Mucosa of stomach (tissue), 1 donor: ENCODE results near the gene PAGE1.
"Not testable (repeated sequence)": the region's sequence is repeated elsewhere in the genome, so short reads cannot be mapped to it uniquely, and the experiment has no call there.

Source experiments
- H3K27me3 ChIP-seq: one replicate; pipeline ENCODE4 v1.7.0; 2013; ENCODE audit warnings: mild to moderate bottlenecking, low read length; ENCODE audit not compliant: control insufficient read depth, insufficient read depth
- H3K36me3 ChIP-seq: one replicate; pipeline ENCODE4 v1.7.0; 2013; ENCODE audit warnings: low read length; ENCODE audit not compliant: control insufficient read depth, insufficient read depth
- H3K4me1 ChIP-seq: one replicate; pipeline ENCODE4 v1.7.0; 2013; ENCODE audit warnings: mild to moderate bottlenecking, low read length; ENCODE audit not compliant: control insufficient read depth, insufficient read depth
- H3K4me3 ChIP-seq: one replicate; pipeline ENCODE4 v1.7.0; 2013; ENCODE audit warnings: low read length
- H3K9ac ChIP-seq: one replicate; pipeline ENCODE4 v1.7.0; 2013; ENCODE audit warnings: mild to moderate bottlenecking, low read length, moderate library complexity
- H3K9me3 ChIP-seq: one replicate; pipeline ENCODE4 v1.7.0; 2013; ENCODE audit warnings: mild to moderate bottlenecking, low read length, moderate library complexity; ENCODE audit not compliant: control insufficient read depth
- donor health status: Pancreatic carcinoma.

The PAGE1 gene, protein sequence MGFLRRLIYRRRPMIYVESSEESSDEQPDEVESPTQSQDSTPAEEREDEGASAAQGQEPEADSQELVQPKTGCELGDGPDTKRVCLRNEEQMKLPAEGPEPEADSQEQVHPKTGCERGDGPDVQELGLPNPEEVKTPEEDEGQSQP

GRCh38 chrX:49695276-49696180, at the start of gene PAGE1:
Gene PAGE1 (minus strand): TSS chrX:49695984. CDS start chrX:49694770, 1,214 bp downstream.
- H3K9ac ChIP-seq: no peak within 1 kb of the TSS
- no peaks in the 10 kb centered on the region for H3K9me3 ChIP-seq
- no peak within 1 kb of the TSS for H3K4me3 ChIP-seq
- no peaks in the 10 kb centered on the region for H3K4me1 ChIP-seq
- no peaks in the 10 kb centered on the region for H3K36me3 ChIP-seq
- no peaks in the 10 kb centered on the region for H3K27me3 ChIP-seq

GRCh38 chrX:49741501-49741900, 45.7 kb upstream of the PAGE1 start:
- H3K27me3 ChIP-seq, H3K9me3 ChIP-seq, H3K9ac ChIP-seq, H3K36me3 ChIP-seq, H3K4me1 ChIP-seq, H3K4me3 ChIP-seq: not testable (repeated sequence)

- H3K36me3 ChIP-seq: no peaks in the 10 kb centered on the region
- no peaks in the 10 kb centered on the region for H3K27me3 ChIP-seq
- H3K4me3 ChIP-seq: no peak overlapping the region
- H3K9me3 ChIP-seq: no peaks in the 10 kb centered on the region
- H3K4me1 ChIP-seq: no peaks in the 10 kb centered on the region
- H3K9ac ChIP-seq: no peak overlapping the region
These were observed 32.1 kb upstream of the PAGE1 start for GRCh38 chrX:49727847-49728246.

GRCh38 chrX:49726966-49727365, 31.2 kb upstream of the PAGE1 start:
- Histone ChIP-seq H3K36me3 (no peaks in the 10 kb centered on the region), H3K4me3 (no peak overlapping the region), H3K27me3 (no peaks in the 10 kb centered on the region), H3K9me3 (no peaks in the 10 kb centered on the region), H3K4me1 (no peaks in the 10 kb centered on the region), H3K9ac (no peak overlapping the region)

DNA sequence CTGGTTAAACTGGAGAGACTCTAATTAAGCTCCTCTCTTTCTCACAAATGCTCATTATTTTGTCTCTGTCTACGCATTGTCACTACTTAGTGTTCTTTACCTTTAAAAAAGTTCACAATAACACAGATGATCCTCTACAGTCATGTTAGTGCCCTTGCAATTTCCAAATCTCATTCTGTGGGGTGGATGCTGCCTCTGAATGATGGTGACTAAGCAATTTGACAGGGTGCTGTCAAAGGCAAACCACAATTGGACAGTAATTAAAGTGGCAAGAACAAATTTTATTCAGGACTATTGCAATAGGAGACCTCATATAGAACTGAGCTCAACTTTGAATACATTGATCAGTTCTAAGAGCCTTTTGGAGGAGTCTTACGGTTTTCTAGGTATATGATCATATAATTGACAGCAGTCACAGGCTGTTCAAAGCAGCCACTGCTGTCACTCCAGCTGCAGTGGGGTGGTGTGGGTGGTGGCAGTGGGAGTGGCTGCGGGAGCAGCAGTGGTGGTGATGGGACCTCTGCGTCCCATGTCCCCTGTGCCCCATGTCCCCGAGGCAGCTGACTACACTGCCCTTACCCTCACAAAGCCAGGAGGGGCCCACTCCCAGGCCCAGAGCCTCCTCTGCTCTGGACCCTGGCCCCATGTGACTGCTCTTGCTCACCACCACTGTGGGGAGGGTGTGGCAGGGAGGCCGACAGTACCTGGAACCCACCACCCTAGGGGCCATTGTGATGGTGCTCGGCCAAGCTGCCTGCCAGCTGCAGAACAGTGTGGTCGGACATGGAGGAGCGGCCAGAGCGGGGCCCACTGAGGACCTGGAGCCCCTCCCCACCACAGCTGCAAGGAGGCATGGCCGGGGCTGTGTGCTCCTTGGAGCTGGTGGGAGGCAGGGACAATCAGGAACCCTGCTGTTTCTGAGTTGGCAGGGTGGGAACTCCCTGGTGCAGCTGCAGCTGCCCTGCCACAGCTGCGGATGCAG, 30.4 kb upstream of the PAGE1 start:
- Histone ChIP-seq H3K9ac (no peak overlapping the region), H3K36me3 (no peaks in the 10 kb centered on the region), H3K4me3 (no peak overlapping the region), H3K27me3 (no peaks in the 10 kb centered on the region), H3K4me1 (no peaks in the 10 kb centered on the region), H3K9me3 (no peaks in the 10 kb centered on the region)

DNA sequence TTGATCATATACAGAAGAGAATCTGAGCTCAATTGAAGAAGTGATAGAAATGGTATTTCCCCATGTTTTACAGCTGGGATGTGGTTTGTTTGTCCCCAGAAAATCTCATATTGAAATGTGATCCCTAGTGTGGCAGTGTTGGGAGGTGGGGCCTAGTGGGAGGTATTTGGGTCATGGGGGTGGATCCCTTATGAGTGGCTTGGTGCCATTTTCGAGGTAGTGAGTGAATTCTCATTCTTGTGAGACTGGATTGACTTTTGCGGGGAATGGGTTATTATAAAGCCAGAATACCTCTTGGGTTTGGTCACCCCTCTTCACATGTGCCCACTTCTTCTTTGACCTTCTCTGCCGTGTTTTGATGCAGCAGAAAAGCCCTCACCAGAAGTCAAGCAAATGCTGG, 29.6 kb upstream of the PAGE1 start:
- H3K27me3 ChIP-seq: no peaks in the 10 kb centered on the region
- H3K9ac ChIP-seq: no peak overlapping the region
- H3K4me1 ChIP-seq: no peaks in the 10 kb centered on the region
- H3K36me3 ChIP-seq: no peaks in the 10 kb centered on the region
- no peaks in the 10 kb centered on the region for H3K9me3 ChIP-seq
- H3K4me3 ChIP-seq: no peak overlapping the region

- not testable (repeated sequence) for H3K4me1 ChIP-seq, H3K9ac ChIP-seq, H3K27me3 ChIP-seq, H3K9me3 ChIP-seq, H3K4me3 ChIP-seq, H3K36me3 ChIP-seq
These were observed 24.3 kb upstream of the PAGE1 start for GRCh38 chrX:49720106-49720505.

DNA sequence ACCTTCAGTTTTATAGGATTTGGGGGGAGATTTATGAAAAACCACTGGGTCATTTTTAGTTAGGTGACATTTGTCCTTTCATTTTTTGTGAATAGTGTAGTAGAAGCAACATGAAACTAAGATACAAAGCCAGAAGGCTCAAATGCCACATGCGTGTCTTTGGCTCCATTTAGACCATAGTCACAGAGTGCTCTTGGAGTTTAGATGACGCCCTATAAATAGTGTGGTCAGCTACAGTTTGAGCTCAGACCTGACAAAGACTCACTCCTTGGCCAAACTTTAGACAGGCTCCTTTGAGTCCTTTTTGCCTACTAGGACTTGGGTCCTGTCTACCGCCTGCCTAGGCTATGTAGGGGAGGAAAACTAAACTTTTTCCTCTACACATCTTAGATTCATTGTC, 16.8 kb upstream of the PAGE1 start:
- H3K9ac ChIP-seq: no peak overlapping the region
- no peaks in the 10 kb centered on the region for H3K4me1 ChIP-seq
- H3K9me3 ChIP-seq: no peaks in the 10 kb centered on the region
- H3K4me3 ChIP-seq: no peak overlapping the region
- no peaks in the 10 kb centered on the region for H3K36me3 ChIP-seq
- no peaks in the 10 kb centered on the region for H3K27me3 ChIP-seq

DNA sequence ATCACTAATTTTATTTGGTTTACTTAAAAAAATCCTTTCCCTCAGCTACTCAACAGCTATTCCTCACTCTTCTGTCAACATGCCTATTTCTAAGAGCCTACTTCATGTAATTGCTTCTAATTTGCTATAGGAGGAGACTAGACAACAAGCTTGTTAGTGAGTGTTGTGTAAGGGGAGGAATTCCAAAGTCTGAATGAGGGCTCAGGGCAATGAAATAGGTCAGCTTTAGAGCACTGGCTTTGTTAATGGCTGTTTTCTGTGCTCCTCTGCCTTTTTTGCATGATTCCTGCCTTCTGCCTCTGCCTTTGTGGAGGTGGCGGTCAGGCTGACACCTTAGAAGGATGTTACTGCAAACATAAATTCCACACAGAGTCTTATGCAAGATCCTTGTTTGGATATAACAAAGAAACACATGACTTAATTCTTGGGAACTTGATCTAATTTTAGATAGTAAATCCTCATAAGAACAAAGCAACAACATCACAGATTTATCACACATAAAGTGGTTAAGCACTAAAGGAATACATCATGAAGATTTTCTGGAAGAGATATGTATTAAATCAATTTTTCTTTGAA, 15.0 kb upstream of the PAGE1 start:
- no peaks in the 10 kb centered on the region for H3K27me3 ChIP-seq
- H3K4me1 ChIP-seq: no peaks in the 10 kb centered on the region
- no peaks in the 10 kb centered on the region for H3K36me3 ChIP-seq
- no peak overlapping the region for H3K4me3 ChIP-seq
- H3K9ac ChIP-seq: no peak overlapping the region
- H3K9me3 ChIP-seq: no peaks in the 10 kb centered on the region

DNA sequence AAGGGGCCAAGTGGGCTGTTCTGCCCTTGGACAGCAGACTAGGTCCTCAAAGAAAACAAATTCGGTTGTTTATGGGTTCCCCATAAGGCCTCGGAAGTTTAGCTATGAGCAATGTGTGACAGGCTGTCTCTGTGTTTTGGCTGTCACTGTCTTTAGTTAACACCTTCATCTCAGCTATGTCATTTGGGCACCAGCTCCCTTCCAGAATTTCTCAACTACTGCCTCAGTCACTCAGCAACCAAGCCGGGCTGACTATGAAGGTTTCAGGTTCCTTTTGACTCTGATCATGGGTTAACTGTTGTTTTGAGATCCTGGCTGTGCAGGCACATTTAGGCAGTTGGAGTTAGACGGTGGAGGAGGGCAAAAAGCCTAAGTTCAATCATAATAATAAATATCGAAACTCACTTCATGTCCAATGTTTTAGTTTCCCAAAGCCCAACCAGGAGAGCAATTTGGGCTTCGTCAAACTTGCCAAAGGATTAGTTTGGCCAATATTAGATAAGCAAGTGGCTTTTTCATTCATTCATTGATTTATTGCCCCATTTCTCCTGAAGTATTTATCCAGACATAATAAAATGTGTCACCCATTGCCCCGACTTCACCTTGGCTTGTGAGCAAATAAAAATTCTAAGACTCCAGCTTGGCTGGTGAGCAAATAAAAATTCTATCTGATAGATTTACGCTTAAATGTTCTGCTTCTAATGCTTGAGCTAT, 9.1 kb upstream of the PAGE1 start:
- H3K9me3 ChIP-seq: no peaks in the 10 kb centered on the region
- no peaks in the 10 kb centered on the region for H3K4me1 ChIP-seq
- H3K36me3 ChIP-seq: no peaks in the 10 kb centered on the region
- H3K9ac ChIP-seq: no peak overlapping the region
- H3K4me3 ChIP-seq: no peak overlapping the region
- H3K27me3 ChIP-seq: no peaks in the 10 kb centered on the region

- Histone ChIP-seq H3K27me3 (no peaks in the 10 kb centered on the region), H3K9ac (no peak overlapping the region), H3K36me3 (no peaks in the 10 kb centered on the region), H3K4me3 (no peak overlapping the region), H3K4me1 (no peaks in the 10 kb centered on the region), H3K9me3 (no peaks in the 10 kb centered on the region)
These were observed 6.1 kb upstream of the PAGE1 start for GRCh38 chrX:49701933-49702332.
